Measurements from ENCODE around the gene IPMK. TPM values are rescaled to one million over a fixed set of nuclear protein-coding genes. Genes with fewer than 3 reads are reported as not detected.

The IPMK gene
- total and polyA plus RNA-seq, 2 of the 8 experiments (the other 6 are each of a cell fraction or from before 2014, with no cell fraction given), result 1.3 to 7.8 TPM

DNA sequence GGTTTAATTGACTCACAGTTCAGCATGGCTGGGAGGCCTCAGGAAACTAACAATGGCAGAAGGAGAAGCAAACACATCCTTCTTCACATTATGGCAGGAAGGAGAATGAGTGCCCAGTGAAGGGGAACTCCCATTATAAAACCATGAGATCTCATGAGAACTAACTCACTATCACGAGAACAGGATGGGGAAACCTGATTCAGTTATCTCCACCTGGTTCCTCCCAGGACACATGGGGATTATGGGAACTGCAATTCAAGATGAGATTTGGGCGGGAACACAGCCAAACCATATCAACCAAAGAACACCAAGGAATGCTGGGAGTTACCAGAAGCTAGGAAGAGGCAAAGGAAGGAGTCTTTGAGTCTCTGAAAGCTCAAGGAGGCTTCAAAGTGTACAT is 94.3 kb downstream of the IPMK start:
- ChIA-PET POLR2A (ENCODE audit: partially characterized antibody) (no interaction called here), CTCF (ENCODE audit: partially characterized antibody) (interaction anchor here (0.6 to 1.1 kb wide), 4 partner anchors 21 to 300 kb away, joined by 3 to 4 read pairs (median 4); no protein-coding TSS in a partner anchor)
- H2BK12ac ChIP-seq (ENCODE audit: low read depth, low read length), result no peak overlapping the region
- H2BK120ac ChIP-seq (replicated peaks; ENCODE audit: low read depth, low read length), result no peak overlapping the region
- H3K79me1 ChIP-seq (ENCODE audit: low read depth, low read length), result no peaks in the 10 kb centered on the region
- no peak overlapping the region for H3K23ac ChIP-seq (ENCODE audit: insufficient read length)
- no peak overlapping the region for H4K91ac ChIP-seq (replicated peaks; ENCODE audit: insufficient read length, low read length)
- no peak overlapping the region for H2AFZ ChIP-seq (ENCODE audit: low read length)
- TF ChIP-seq TCF12 (IDR thresholded peaks at IDR 0.05; ENCODE audit: low read depth, low read length) (no peak), RXRA (IDR thresholded peaks at IDR 0.05; ENCODE audit: insufficient read depth, low read depth, low read length) (no peak)
- TF ChIP-seq, protein P1, sequence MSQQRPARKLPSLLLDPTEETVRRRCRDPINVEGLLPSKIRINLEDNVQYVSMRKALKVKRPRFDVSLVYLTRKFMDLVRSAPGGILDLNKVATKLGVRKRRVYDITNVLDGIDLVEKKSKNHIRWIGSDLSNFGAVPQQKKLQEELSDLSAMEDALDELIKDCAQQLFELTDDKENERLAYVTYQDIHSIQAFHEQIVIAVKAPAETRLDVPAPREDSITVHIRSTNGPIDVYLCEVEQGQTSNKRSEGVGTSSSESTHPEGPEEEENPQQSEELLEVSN (IDR thresholded peaks at IDR 0.05), result peak; percentile 56; the same call in 1 of the 2 replicates
- H2BK20ac ChIP-seq (ENCODE audit: low read length), result no peak overlapping the region
- FAIRE-seq, result no peak
- no peak overlapping the region for H2BK15ac ChIP-seq (ENCODE audit: low read length)
- no peak overlapping the region for H3K27ac ChIP-seq (ENCODE audit: low read depth, low read length)
- H3K9ac ChIP-seq (replicated peaks in 1 of 4; ENCODE audit: extremely low read depth in 1 of 4, low read depth in 3 of 4, low read length in 3 of 4), result no peak overlapping the region
- no peak overlapping the region for H3K4me2 ChIP-seq (ENCODE audit: insufficient read depth in 1 of 2, low read depth in 2 of 2, low read length in 2 of 2)
- no peaks in the 10 kb centered on the region for H3K27me3 ChIP-seq (replicated peaks in 1 of 4; ENCODE audit: control insufficient read depth in 3 of 4, extremely low read depth in 1 of 4, insufficient read depth in 3 of 4, low read length in 3 of 4)
- H2AK5ac ChIP-seq (ENCODE audit: low read depth, low read length), result no peak overlapping the region
- H3K36me3 ChIP-seq (ENCODE audit: control insufficient read depth in 2 of 4, insufficient read depth in 4 of 4, low read length in 3 of 4), result no peaks in the 10 kb centered on the region
- no peak overlapping the region for H4K8ac ChIP-seq (ENCODE audit: extremely low read depth, insufficient read depth, low read length)
- H3K9me3 ChIP-seq (ENCODE audit: insufficient read depth in 2 of 2, low read depth in 1 of 2, low read length in 1 of 2), result no peaks in the 10 kb centered on the region
- no peaks in the 10 kb centered on the region for H3K4me1 ChIP-seq (replicated peaks in 1 of 4; ENCODE audit: control insufficient read depth in 3 of 4, insufficient read depth in 4 of 4, low read length in 3 of 4)
- H2BK5ac ChIP-seq (ENCODE audit: low read depth, low read length), result no peak overlapping the region
- no peak overlapping the region for H3K18ac ChIP-seq (ENCODE audit: extremely low read depth, low read length)
- no peak overlapping the region for H3K4ac ChIP-seq (replicated peaks; ENCODE audit: insufficient read length, low read depth, low read length)
- no peak overlapping the region for H3K14ac ChIP-seq (ENCODE audit: insufficient read length)
- no peaks in the 10 kb centered on the region for H3K79me2 ChIP-seq (ENCODE audit: control insufficient read depth in 1 of 2, insufficient read depth in 2 of 2, low read length in 2 of 2)
- no peaks in the 10 kb centered on the region for H4K20me1 ChIP-seq (replicated peaks in 1 of 2; ENCODE audit: control insufficient read depth in 1 of 2, insufficient read depth in 2 of 2, low read length in 2 of 2)
- H3K4me3 ChIP-seq (ENCODE audit: extremely low read depth in 1 of 4, insufficient read depth in 2 of 4, low read depth in 3 of 4, low read length in 4 of 4), result no peak overlapping the region
- WGBS, 2 experiments (ENCODE audit: extremely low coverage in 1 of 2, insufficient coverage in 1 of 2, insufficient read length in 1 of 2, insufficient replicate concordance in 2 of 2, low coverage in 1 of 2, low lambda C conversion rate in 2 of 2, missing lambda C conversion rate in 1 of 2), result 96% methylated on average over 2 of the region's 2 CpGs; no CpG with 5 or more reads in 1 of the 2 experiments
- DNase-seq (ENCODE audit: low read depth in 1 of 2, low spot score in 2 of 2), result no peak
- no peaks in the 10 kb centered on the region for H3K23me2 ChIP-seq (ENCODE audit: low read depth, low read length)
- no peak overlapping the region for H3K56ac ChIP-seq (replicated peaks; ENCODE audit: insufficient read length, low read depth, low read length)
- no peak overlapping the region for H4K5ac ChIP-seq (ENCODE audit: insufficient read length, low read depth, low read length)

All from H1 (cell line).